Lower leg skin (tissue), 3 donors: ENCODE measurements around the gene GMPPB.

Experiments used
- CTCF ChIP-seq, 3 donors: fragments of 450-650 bp; IDR thresholded peaks; one replicate each; pipeline ENCODE4 v1.5.1; 2016; ENCODE audit warnings: antibody characterized with exemption in 3 of 3, mild to moderate bottlenecking in 3 of 3, moderate library complexity in 2 of 3
- POLR2A ChIP-seq, 2 donors: fragments of 450-650 bp; IDR thresholded peaks; one replicate each; pipeline ENCODE4 v1.6.1; 2016 to 2017; ENCODE audit warnings: antibody characterized with exemption in 2 of 2, mild to moderate bottlenecking in 1 of 2, moderate library complexity in 1 of 2

- TF ChIP-seq CTCF (IDR thresholded peaks at IDR 0.05) = no peak
- TF ChIP-seq POLR2A (IDR thresholded peaks at IDR 0.05) = no peak
Measured at GRCh38 chr3:49675912-49676311, 47.8 kb downstream of the GMPPB start.
